Retinal pigment epithelial cell (primary cell): ENCODE measurements around the gene MAP3K8.
A peak's percentile ranks its signal among the peaks of the same experiment; 100 is the strongest.

Experiments
- DNase-seq: peaks from one replicate; pipeline ENCODE4 v3.0.0-alpha.2; 2010; ENCODE audit warnings: low read depth
- H3K4me3 ChIP-seq: 2 replicates; pipeline ENCODE4 v1.5.1; 2011; ENCODE audit warnings: mild to moderate bottlenecking, low read length, control low read depth, moderate library complexity
- CTCF ChIP-seq: conservative IDR thresholded peaks from 2 replicates; pipeline ENCODE4 v1.5.1; 2011; ENCODE audit warnings: low read depth, low read length, control low read depth, inconsistent platforms

The MAP3K8 gene

GRCh38 chr10:30510184-30510931, 76.4 kb downstream of the MAP3K8 start:
- peak; percentile 32 for TF ChIP-seq CTCF
- DNase-seq, result no peak
- H3K4me3 ChIP-seq, result no peak overlapping the region

GRCh38 chr10:30510932-30511700, 77.1 kb downstream of the MAP3K8 start:
- no peak for DNase-seq
- no peak for TF ChIP-seq CTCF
- no peak overlapping the region for H3K4me3 ChIP-seq
